H1 (cell line): Measurements from ENCODE around the gene GRAMD1C. TPM values are rescaled to one million over a fixed set of nuclear protein-coding genes. Genes with fewer than 3 reads are reported as not detected.

ENCODE experiments used
- BCL11A ChIP-seq, 2 experiments: IDR thresholded peaks; one replicate each; pipeline ENCODE4 v1.6.1; 2011; ENCODE audit warnings: low read depth in 2 of 2, low read length in 2 of 2, mild to moderate bottlenecking in 2 of 2
- CTCF ChIP-seq, 3 experiments: IDR thresholded peaks; 1 replicate in 2 of 3; 2 replicates in 1 of 3; pipeline versions ENCODE4 v1.5.1 to v1.6.1; 2011; ENCODE audit warnings: low read length in 3 of 3, mild to moderate bottlenecking in 3 of 3, inconsistent platforms in 2 of 3, low read depth in 1 of 3, moderate library complexity in 1 of 3; ENCODE audit not compliant: insufficient read depth in 1 of 3; ENCODE audit errors: control extremely low read depth in 1 of 3
- SAP30 ChIP-seq: fragments of 300-600 bp; sonication (generic); IDR thresholded peaks from 2 replicates; pipeline ENCODE4 v1.7.1; 2012; ENCODE audit warnings: low read length, moderate library complexity, mild to moderate bottlenecking, inconsistent platforms; ENCODE audit not compliant: insufficient read depth, insufficient replicate concordance
- polyA plus RNA-seq, 7 experiments: library from polyadenylated mRNA; depleted of rRNA in 3 of 7; stranded (reverse) in 5 of 7; unstranded in 2 of 7; fragments of >200 nt in 5 of 7; fragments of 200-250 nt in 2 of 7; gene quantifications; 1 replicate in 5 of 7; 2 replicates in 1 of 7; 4 replicates in 1 of 7; pipeline versions ENCODE4 v1.2.1 to v1.2.3, GENCODE V29; 2011 to 2013; ENCODE audit warnings: missing spikeins in 2 of 7, mixed read lengths in 2 of 7
- total RNA-seq: library from RNA; stranded (reverse); fragmentation: NEBNext Ultra II Directional; extraction: Animal tissue kit (Norgen Biotek cat#: 25700); gene quantifications from 2 replicates; pipeline ENCODE4 v1.2.1, GENCODE V29; 2021

The GRAMD1C gene
- total and polyA plus RNA-seq, 2 of the 8 experiments (the other 6 are each of a cell fraction or from before 2014, with no cell fraction given), result 0.62 to 2.1 TPM

GRCh38 chr3:113979916-113980315 is 141.3 kb downstream of the GRAMD1C start (continued):
- no peak for TF ChIP-seq BCL11A (IDR thresholded peaks at IDR 0.05; ENCODE audit: low read depth in 2 of 2, low read length in 2 of 2)
- no peak for TF ChIP-seq CTCF (IDR thresholded peaks at IDR 0.05; ENCODE audit: control extremely low read depth in 1 of 3, insufficient read depth in 1 of 3, low read depth in 1 of 3, low read length in 3 of 3)
- TF ChIP-seq SAP30, result no peak
